GM12864 (cell line): ENCODE measurements around the gene CDK5R1.

Experiments used
- DNase-seq: peaks from one replicate; pipeline ENCODE4 v3.0.0-alpha.2; 2011; ENCODE audit warnings: low read depth
- H3K4me3 ChIP-seq: 2 replicates; pipeline ENCODE4 v1.5.1; 2011; ENCODE audit warnings: mild to moderate bottlenecking, low read depth, low read length, control low read depth
- CTCF ChIP-seq: IDR thresholded peaks from 2 replicates; pipeline ENCODE4 v1.5.1; 2011; ENCODE audit warnings: low read depth, mild to moderate bottlenecking, moderate library complexity, low read length, control low read depth, inconsistent platforms; ENCODE audit errors: missing control alignments

Gene CDK5R1

GRCh38 chr17:32528825-32529224 is 42.0 kb downstream of the CDK5R1 start:
- TF ChIP-seq CTCF: no peak
- H3K4me3 ChIP-seq: no peak overlapping the region
- no peak for DNase-seq

GRCh38 chr17:32529604-32530003 is 42.8 kb downstream of the CDK5R1 start:
- H3K4me3 ChIP-seq: no peak overlapping the region
- TF ChIP-seq CTCF: no peak
- DNase-seq: no peak

- H3K4me3 ChIP-seq: no peak overlapping the region
- no peak for TF ChIP-seq CTCF
- DNase-seq: no peak
These were observed 46.5 kb downstream of the CDK5R1 start for GRCh38 chr17:32533296-32533695.

GRCh38 chr17:32536736-32537643 is 50.2 kb downstream of the CDK5R1 start:
- DNase-seq: no peak
- no peak for TF ChIP-seq CTCF

More at GRCh38 chr17:32536736-32537643, 50.2 kb downstream of the CDK5R1 start:
- no peak overlapping the region for H3K4me3 ChIP-seq
